K562 (cell line): Measurements from ENCODE around the gene CASKIN1. TPM values are rescaled to one million over a fixed set of nuclear protein-coding genes. Genes with fewer than 3 reads are reported as not detected.

Source experiments
- ATAC-seq: fragments of 200-7000 bp; cut with Tn5 transposase; 3 replicates; pipeline ENCODE4 v1.9.1; 2020; ENCODE audit warnings: moderate library complexity
- BruUV-seq: library from RNA; stranded (reverse); fragments of 400-500 nt; replicated peaks from 2 replicates; lab custom pipeline; 2021; lab: Mats Ljungman, UMichigan
- CTCF ChIA-PET: fragments of 300-600 bp; formaldehyde crosslinking; extraction: SDS; loops from one replicate; lab custom pipeline; 2021; ENCODE audit warnings: low intra/inter-chr PET ratio; lab: Yijun Ruan, JAX
- POLR2A ChIA-PET: fragments of 300-600, 350-650 bp; sonication (Branson Sonifier 250); formaldehyde crosslinking; extraction: SDS; loops from one replicate; lab custom pipeline; 2021; ENCODE audit warnings: antibody characterized with exemption, inconsistent platforms; lab: Yijun Ruan, JAX
- DNase-seq, 4 experiments: peaks; one replicate each; pipeline versions ENCODE4 v3.0.0 to v3.0.0-alpha.2; 2011 to 2018; ENCODE audit warnings: low spot score in 3 of 4, mixed read lengths in 3 of 4; ENCODE audit errors: extremely low read depth in 1 of 4
- FAIRE-seq: peaks from 2 replicates; lab custom pipeline; 2011; peaks lifted over from hg19 to GRCh38; lab: Jason Lieb, UNC
- H2AFZ ChIP-seq: 2 replicates; pipeline ENCODE4 v1.6.0; 2011; ENCODE audit warnings: low read depth, low read length, control low read depth, inconsistent platforms
- H3K27ac ChIP-seq: fragments of 200-600 bp; 3 replicates; pipeline ENCODE4 v1.8.0; 2011; ENCODE audit warnings: low read depth, mild to moderate bottlenecking, control low read depth, inconsistent platforms, low read length, moderate library complexity, mixed read lengths; ENCODE audit errors: extremely low read depth
- H3K27me3 ChIP-seq, 2 experiments: fragments of 300-600 bp in 1 of 2; 2 replicates in 1 of 2; 3 replicates in 1 of 2; pipeline versions ENCODE4 v1.6.0 to v1.8.0; 2011; ENCODE audit warnings: inconsistent platforms in 2 of 2, low read length in 2 of 2, mild to moderate bottlenecking in 1 of 2, mixed read lengths in 1 of 2, moderate library complexity in 1 of 2; ENCODE audit not compliant: control insufficient read depth in 2 of 2, insufficient read depth in 2 of 2
- H3K36me3 ChIP-seq: fragments of 300-600 bp; 3 replicates; pipeline ENCODE4 v1.8.0; 2011; ENCODE audit warnings: mild to moderate bottlenecking, low read length, inconsistent platforms; ENCODE audit not compliant: control insufficient read depth, insufficient read depth
- H3K4me1 ChIP-seq, 2 experiments: fragments of 200-600 bp in 1 of 2; replicated peaks in 1 of 2; 2 replicates in 1 of 2; 3 replicates in 1 of 2; pipeline versions ENCODE4 v1.5.1 to v1.8.0; 2011; ENCODE audit warnings: inconsistent platforms in 2 of 2, low read length in 2 of 2, mild to moderate bottlenecking in 1 of 2, mixed read lengths in 1 of 2, moderate library complexity in 1 of 2; ENCODE audit not compliant: control insufficient read depth in 2 of 2, insufficient read depth in 2 of 2
- H3K4me2 ChIP-seq: 2 replicates; pipeline ENCODE4 v1.6.1; 2011; ENCODE audit warnings: low read length, control low read depth, inconsistent platforms, mixed read lengths; ENCODE audit not compliant: insufficient read depth
- H3K4me3 ChIP-seq: fragments of 200-600 bp; sonication (generic), shearing (Covaris generic); 2 replicates; pipeline ENCODE4 v1.5.1; 2016; ENCODE audit warnings: control low read depth, inconsistent platforms
- H3K79me2 ChIP-seq: fragments of 200-600 bp; 3 replicates; pipeline ENCODE4 v1.8.0; 2011; ENCODE audit warnings: low read length, inconsistent platforms; ENCODE audit not compliant: control insufficient read depth, insufficient read depth
- H3K9ac ChIP-seq, 2 experiments: 2 replicates each; pipeline versions ENCODE4 v1.6.0 to v1.6.1; 2011; ENCODE audit warnings: low read depth in 2 of 2, low read length in 2 of 2, control low read depth in 1 of 2, inconsistent platforms in 1 of 2, mild to moderate bottlenecking in 1 of 2, mixed read lengths in 1 of 2; ENCODE audit not compliant: insufficient read depth in 1 of 2
- H3K9me1 ChIP-seq: one replicate; pipeline ENCODE4 v1.6.0; 2011; ENCODE audit warnings: inconsistent platforms, mild to moderate bottlenecking, low read length, moderate library complexity; ENCODE audit not compliant: control insufficient read depth, insufficient read depth
- H3K9me3 ChIP-seq: replicated peaks from 2 replicates; pipeline ENCODE4 v1.5.1; 2011; ENCODE audit warnings: low read depth, low read length, inconsistent platforms; ENCODE audit not compliant: control insufficient read depth, insufficient read depth
- H4K20me1 ChIP-seq: replicated peaks from 2 replicates; pipeline ENCODE4 v1.6.1; 2011; ENCODE audit warnings: low read length, inconsistent platforms, mixed read lengths; ENCODE audit not compliant: control insufficient read depth, insufficient read depth
- FOXO4 ChIP-seq: fragments of 450-650 bp; formaldehyde crosslinking; IDR thresholded peaks from 2 replicates; pipeline ENCODE4 v1.4.0; 2020; ENCODE audit warnings: mild to moderate bottlenecking, moderate library complexity
- GTF2B ChIP-seq: IDR thresholded peaks from 2 replicates; pipeline ENCODE4 v1.6.1; 2011; ENCODE audit not compliant: insufficient read length; ENCODE audit errors: extremely low read depth
- NCOA4 ChIP-seq: fragments of 450-650 bp; IDR thresholded peaks from 2 replicates; pipeline ENCODE4 v1.6.1; 2018; ENCODE audit warnings: mild to moderate bottlenecking; ENCODE audit not compliant: partially characterized antibody
- RBFOX2 ChIP-seq: fragments of 200-400 bp; formaldehyde crosslinking; IDR thresholded peaks from 2 replicates; pipeline ENCODE4 v1.6.1; 2017; ENCODE audit warnings: low read depth, mild to moderate bottlenecking, low read length, moderate library complexity
- ZFX ChIP-seq: sonication (generic); formaldehyde crosslinking; IDR thresholded peaks from 2 replicates; pipeline ENCODE4 v1.8.0; 2022; ENCODE audit warnings: mild to moderate bottlenecking, missing genetic modification reagents, moderate library complexity
- WGBS: fragments of 100-300 bp; shearing (Covaris generic); methylation state at CpG from one replicate; pipeline ENCODE4 v1.1.6; 2016; ENCODE audit warnings: low coverage, mixed read lengths; ENCODE audit not compliant: insufficient coverage; ENCODE audit errors: missing lambda C conversion rate; 5-methylcytosine and 5-hydroxymethylcytosine counted together
- in situ Hi-C: fragments of 300-500 bp; cut with MboI; formaldehyde crosslinking; loops from 4 replicates; pipeline ENCODE4 v1.15.0; 2018; ENCODE audit warnings: inconsistent platforms, mixed read lengths
- intact Hi-C: fragments of 100-400 bp; cut with micrococcal nuclease; formaldehyde crosslinking; loops from 2 replicates; pipeline ENCODE4 v1.14.2; 2022
- polyA plus RNA-seq, 8 experiments: library from polyadenylated mRNA; depleted of rRNA in 4 of 8; stranded (reverse) in 5 of 8; unstranded in 3 of 8; fragments of >200 nt; fragmentation: Nextera tagmentation in 2 of 8; fragmentation: Illumina TruSeq in 1 of 8; extraction: Ambion mirVana in 2 of 8; extraction: Trizol in 1 of 8; gene quantifications; 2 replicates each; pipeline versions ENCODE4 v1.2.1 to v1.2.3, GENCODE V29; 2011 to 2014; ENCODE audit warnings: inconsistent platforms in 1 of 8, missing spikeins in 1 of 8
- total RNA-seq, 7 experiments: library from RNA; depleted of rRNA in 6 of 7; stranded (reverse); fragments of >200 nt in 6 of 7; fragmentation: Illumina TruSeq in 2 of 7; extraction: Trizol in 2 of 7; gene quantifications; 2 replicates each; pipeline versions ENCODE4 v1.2.1 to v1.2.3, GENCODE V29; 2011 to 2021; ENCODE audit warnings: low replicate concordance in 1 of 7

CASKIN1 gene
- total and polyA plus RNA-seq, 9 of the 15 experiments (the other 6 are each of a cell fraction or from before 2014, with no cell fraction given): 0.15 to 4.5 (median 1.5) TPM; not detected in 2

- Histone ChIP-seq H3K27me3 (no peaks in the 10 kb centered on the region), H3K36me3 (peaks cover 54% of the 10 kb centered on the region), H4K20me1 (peaks cover 37% of the 10 kb centered on the region; the same call in 1 of the 2 replicates), H3K4me1 (peaks cover 8 to 64% of the 10 kb centered on the region in 2 experiments; a peak in 4 of 5 replicates), H3K9me3 (no peaks in the 10 kb centered on the region; the same call in 1 of the 2 replicates), H2AFZ (no peak overlapping the region), H3K9me1 (peaks cover 6% of the 10 kb centered on the region), H3K4me2 (peak overlapping the region; percentile 94), H3K4me3 (peak overlapping the region; percentile 55; the same call in 1 of the 2 replicates), H3K9ac (peak overlapping the region; percentile 91 to 99; a peak in 2 of 4 replicates), H3K79me2 (peaks cover 93% of the 10 kb centered on the region), H3K27ac (no peak overlapping the region)
- TF ChIP-seq RBFOX2: peak; percentile 6
- TF ChIP-seq NCOA4: no peak
- TF ChIP-seq ZFX (CRISPR knock-in tag): no peak
- TF ChIP-seq FOXO4 (CRISPR knock-in tag): no peak
- no peak for TF ChIP-seq GTF2B
- FAIRE-seq (no peak), ATAC-seq (no peak), DNase-seq (no peak)
- in situ Hi-C loops (no loop called here), intact Hi-C loops (no loop called here)
- ChIA-PET CTCF (no interaction called here), POLR2A (interaction anchor here (0.6 to 1.0 kb wide), 3 partner anchors 10 to 70 kb away, joined by 3 read pairs; no protein-coding TSS in a partner anchor)
- BruUV-seq: no TSS peak
- 83% methylated on average over 22 of the region's 27 CpGs for WGBS
These were observed 38.7 kb downstream of the CASKIN1 start for GRCh38 chr16:2157480-2158261.
